Breast epithelium (tissue), 4 donors: ENCODE measurements around the gene VCL. TPM values are rescaled to one million over a fixed set of nuclear protein-coding genes. Genes with fewer than 3 reads are reported as not detected.
"Not testable (repeated sequence)": the region's sequence is repeated elsewhere in the genome, so short reads cannot be mapped to it uniquely, and the experiment has no call there.

Source experiments
- DNase-seq, 2 donors: peaks; one replicate each; pipeline ENCODE4 v3.0.0-alpha.2; 2019; ENCODE audit warnings: low spot score in 2 of 2
- H3K27ac ChIP-seq, 2 donors: fragments of 200-600 bp; sonication (generic) in 1 of 2; one replicate each; pipeline ENCODE4 v1.5.1; 2016 to 2019; ENCODE audit warnings: mild to moderate bottlenecking in 1 of 2
- H3K27me3 ChIP-seq, 2 donors: fragments of 200-600 bp; sonication (generic) in 1 of 2; one replicate each; pipeline versions ENCODE4 v1.5.1 to v1.6.0; 2017 to 2019; ENCODE audit warnings: control low read depth in 1 of 2, mild to moderate bottlenecking in 1 of 2
- H3K36me3 ChIP-seq: fragments of 200-600 bp; one replicate; pipeline ENCODE4 v1.5.1; 2019
- H3K4me1 ChIP-seq, 2 donors: fragments of 200-600 bp; sonication (generic); one replicate each; pipeline ENCODE4 v1.5.1; 2016 to 2019; ENCODE audit warnings: control low read depth in 1 of 2
- H3K4me3 ChIP-seq, 3 donors: fragments of 200-600 bp; sonication (generic); 1 replicate in 2 of 3; 2 replicates in 1 of 3; pipeline ENCODE4 v1.5.1; 2016 to 2019; ENCODE audit warnings: mild to moderate bottlenecking in 3 of 3, moderate library complexity in 2 of 3
- H3K9me3 ChIP-seq, 2 donors: fragments of 200-600 bp; sonication (generic) in 1 of 2; one replicate each; pipeline ENCODE4 v1.5.1; 2016 to 2019; ENCODE audit warnings: control low read depth in 1 of 2
- POLR2A ChIP-seq: fragments of 450-650 bp; IDR thresholded peaks from one replicate; pipeline ENCODE4 v1.6.1; 2016; ENCODE audit warnings: antibody characterized with exemption, mild to moderate bottlenecking, moderate library complexity
- POLR2AphosphoS5 ChIP-seq, 3 donors: sonication (generic); formaldehyde crosslinking; IDR thresholded peaks; one replicate each; pipeline ENCODE4 v1.6.1; 2017; ENCODE audit warnings: antibody characterized with exemption in 3 of 3
- intact Hi-C: fragments of 100-400 bp; cut with DNase I; formaldehyde crosslinking; loops from one replicate; pipeline ENCODE4 v1.15.1; 2023; ENCODE audit warnings: low total_unique reads
- total RNA-seq, 3 donors: library from RNA; depleted of rRNA; stranded (reverse); fragments of >200 nt; gene quantifications; one replicate each; pipeline ENCODE4 v1.1.0, GENCODE V29; 2016
- TF ChIP-seq, protein P1 (sequence below), 3 donors: fragments of 450-650 bp; IDR thresholded peaks; one replicate each; pipeline ENCODE4 v1.5.1; 2016 to 2017; ENCODE audit warnings: antibody characterized with exemption in 3 of 3, mild to moderate bottlenecking in 3 of 3, moderate library complexity in 3 of 3

VCL gene
- total RNA-seq, 3 donors from 2014 or later, result 73.1 to 95.0 (median 77.6) TPM

DNA sequence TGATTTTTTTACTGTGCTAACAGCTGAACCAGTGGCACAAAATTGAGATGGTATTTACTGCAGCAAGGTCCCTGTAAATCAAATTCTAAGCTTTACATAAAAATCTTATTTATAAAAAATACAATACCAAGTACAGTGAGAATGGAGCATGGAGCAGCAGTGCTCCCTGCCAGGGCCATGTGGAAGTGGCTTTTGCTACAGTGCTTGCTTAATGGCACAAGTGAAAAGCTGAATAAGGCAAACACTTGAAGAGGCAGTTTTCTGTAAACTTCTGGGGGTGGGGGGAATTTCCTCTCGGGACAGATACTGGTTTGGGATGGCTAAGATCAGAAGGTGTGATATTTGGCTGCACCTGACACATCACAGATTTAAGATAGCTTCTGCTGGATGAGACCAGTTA, 125.2 kb downstream of the VCL start:
- Histone ChIP-seq H3K4me3 (no peak overlapping the region), H3K27me3 (no peaks in the 10 kb centered on the region), H3K4me1 (no peaks in the 10 kb centered on the region), H3K36me3 (peaks cover 2% of the 10 kb centered on the region), H3K9me3 (no peaks in the 10 kb centered on the region), H3K27ac (no peak overlapping the region)
- TF ChIP-seq, protein P1, sequence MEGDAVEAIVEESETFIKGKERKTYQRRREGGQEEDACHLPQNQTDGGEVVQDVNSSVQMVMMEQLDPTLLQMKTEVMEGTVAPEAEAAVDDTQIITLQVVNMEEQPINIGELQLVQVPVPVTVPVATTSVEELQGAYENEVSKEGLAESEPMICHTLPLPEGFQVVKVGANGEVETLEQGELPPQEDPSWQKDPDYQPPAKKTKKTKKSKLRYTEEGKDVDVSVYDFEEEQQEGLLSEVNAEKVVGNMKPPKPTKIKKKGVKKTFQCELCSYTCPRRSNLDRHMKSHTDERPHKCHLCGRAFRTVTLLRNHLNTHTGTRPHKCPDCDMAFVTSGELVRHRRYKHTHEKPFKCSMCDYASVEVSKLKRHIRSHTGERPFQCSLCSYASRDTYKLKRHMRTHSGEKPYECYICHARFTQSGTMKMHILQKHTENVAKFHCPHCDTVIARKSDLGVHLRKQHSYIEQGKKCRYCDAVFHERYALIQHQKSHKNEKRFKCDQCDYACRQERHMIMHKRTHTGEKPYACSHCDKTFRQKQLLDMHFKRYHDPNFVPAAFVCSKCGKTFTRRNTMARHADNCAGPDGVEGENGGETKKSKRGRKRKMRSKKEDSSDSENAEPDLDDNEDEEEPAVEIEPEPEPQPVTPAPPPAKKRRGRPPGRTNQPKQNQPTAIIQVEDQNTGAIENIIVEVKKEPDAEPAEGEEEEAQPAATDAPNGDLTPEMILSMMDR (IDR thresholded peaks at IDR 0.05), result no peak
- TF ChIP-seq POLR2AphosphoS5 (IDR thresholded peaks at IDR 0.05), result no peak
- TF ChIP-seq POLR2A, result no peak
- DNase-seq, result no peak
- intact Hi-C loops, result no loop called here

DNA sequence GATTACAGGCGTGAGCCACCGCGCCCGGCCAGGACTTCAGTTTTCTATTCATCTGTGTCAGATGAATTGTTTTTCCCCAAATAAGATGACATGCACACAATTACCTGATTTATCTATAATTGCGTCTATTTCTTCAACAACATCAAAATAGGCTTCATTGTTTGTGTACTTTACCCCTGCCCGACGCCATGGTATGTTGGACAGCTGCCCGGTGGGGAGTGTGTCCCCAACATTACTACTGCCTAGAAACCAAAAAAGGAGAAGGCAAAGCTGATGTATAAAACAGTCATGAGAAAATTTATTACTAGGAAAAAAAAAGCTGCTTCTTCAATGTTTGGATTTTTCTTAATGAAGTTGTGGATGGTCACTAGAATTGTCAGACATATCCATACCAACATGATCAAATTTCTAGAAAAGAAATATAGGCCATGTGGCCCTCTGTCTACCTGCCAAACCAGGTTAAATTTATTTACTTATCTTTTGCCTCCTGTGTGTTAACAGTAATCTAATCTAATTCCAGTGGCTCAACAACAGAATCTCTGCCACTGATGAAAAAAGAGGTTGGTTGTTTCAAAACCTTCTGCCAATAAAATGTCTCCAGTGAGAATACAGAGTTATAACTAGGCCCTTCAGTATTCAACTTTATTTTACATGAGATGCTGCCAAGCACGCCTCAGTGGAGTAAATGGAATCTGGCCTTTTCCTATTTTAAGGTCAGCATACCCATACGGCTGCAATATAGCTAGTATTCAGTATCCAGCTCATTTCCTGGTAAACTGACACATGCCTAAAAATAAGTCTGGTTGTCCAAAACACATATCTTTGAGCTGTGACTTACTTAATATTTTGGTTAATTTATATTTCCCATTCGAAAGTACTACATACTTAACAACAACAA, 136.3 kb downstream of the VCL start:
- H3K9me3 ChIP-seq, result no peaks in the 10 kb centered on the region
- intact Hi-C loops, result no loop called here
- no peaks in the 10 kb centered on the region for H3K4me1 ChIP-seq
- H3K36me3 ChIP-seq, result no peaks in the 10 kb centered on the region
- TF ChIP-seq POLR2A, result no peak
- TF ChIP-seq POLR2AphosphoS5 (IDR thresholded peaks at IDR 0.05), result no peak
- TF ChIP-seq, protein P1 (IDR thresholded peaks at IDR 0.05), result no peak
- no peak overlapping the region for H3K4me3 ChIP-seq
- H3K27ac ChIP-seq, result no peak overlapping the region
- H3K27me3 ChIP-seq, result no peaks in the 10 kb centered on the region
- no peak for DNase-seq

DNA sequence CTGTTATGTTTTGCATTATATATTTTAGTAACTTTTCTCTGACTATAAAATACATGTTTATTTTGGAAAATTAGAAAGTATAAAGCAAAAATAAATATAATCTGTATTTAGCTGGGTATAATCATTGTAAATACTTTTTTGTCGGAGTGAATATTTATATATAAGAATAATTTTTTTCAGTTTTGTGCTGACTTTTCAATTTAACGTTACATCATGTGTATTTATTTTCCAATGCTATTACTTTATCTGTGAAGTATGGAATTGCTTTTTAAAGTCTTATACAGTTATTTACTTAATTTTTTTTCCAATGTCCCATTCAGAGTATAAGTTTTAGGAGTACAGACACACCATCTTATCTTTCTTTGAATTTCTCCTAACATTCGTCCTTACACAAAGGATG, 137.5 kb downstream of the VCL start:
- Histone ChIP-seq H3K9me3 (no peaks in the 10 kb centered on the region), H3K4me1 (no peaks in the 10 kb centered on the region), H3K36me3 (no peaks in the 10 kb centered on the region), H3K4me3 (no peak overlapping the region), H3K27me3 (no peaks in the 10 kb centered on the region), H3K27ac (no peak overlapping the region)
- no peak for DNase-seq
- intact Hi-C loops, result no loop called here
- TF ChIP-seq, protein P1 (IDR thresholded peaks at IDR 0.05), result no peak
- no peak for TF ChIP-seq POLR2A
- TF ChIP-seq POLR2AphosphoS5 (IDR thresholded peaks at IDR 0.05), result no peak

DNA sequence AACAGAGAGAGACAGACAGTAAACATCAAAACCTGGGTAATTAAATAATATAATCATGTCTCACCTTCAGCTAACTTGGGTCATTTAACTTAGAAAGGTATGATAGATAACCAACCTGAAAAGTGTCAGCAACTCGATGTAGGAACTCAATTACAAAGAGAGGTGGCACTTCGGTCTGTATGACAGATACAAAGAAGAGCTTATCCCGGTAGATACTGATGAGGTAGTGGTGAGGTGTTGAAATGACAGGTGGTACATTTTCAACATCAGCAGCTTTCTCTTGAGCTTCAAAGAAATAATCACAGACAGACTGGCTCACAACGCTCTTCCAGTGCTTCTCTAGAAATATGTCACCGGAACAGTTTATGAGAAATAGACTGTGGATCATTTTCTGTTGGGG, 140.1 kb downstream of the VCL start:
- H3K4me1 ChIP-seq, result no peaks in the 10 kb centered on the region
- H3K27me3 ChIP-seq, result no peaks in the 10 kb centered on the region
- intact Hi-C loops, result no loop called here
- no peak for DNase-seq
- H3K27ac ChIP-seq, result no peak overlapping the region
- H3K9me3 ChIP-seq, result no peaks in the 10 kb centered on the region
- H3K4me3 ChIP-seq, result no peak overlapping the region
- H3K36me3 ChIP-seq, result no peaks in the 10 kb centered on the region
- TF ChIP-seq, protein P1 (IDR thresholded peaks at IDR 0.05), result no peak
- TF ChIP-seq POLR2A, result no peak
- no peak for TF ChIP-seq POLR2AphosphoS5 (IDR thresholded peaks at IDR 0.05)

DNA sequence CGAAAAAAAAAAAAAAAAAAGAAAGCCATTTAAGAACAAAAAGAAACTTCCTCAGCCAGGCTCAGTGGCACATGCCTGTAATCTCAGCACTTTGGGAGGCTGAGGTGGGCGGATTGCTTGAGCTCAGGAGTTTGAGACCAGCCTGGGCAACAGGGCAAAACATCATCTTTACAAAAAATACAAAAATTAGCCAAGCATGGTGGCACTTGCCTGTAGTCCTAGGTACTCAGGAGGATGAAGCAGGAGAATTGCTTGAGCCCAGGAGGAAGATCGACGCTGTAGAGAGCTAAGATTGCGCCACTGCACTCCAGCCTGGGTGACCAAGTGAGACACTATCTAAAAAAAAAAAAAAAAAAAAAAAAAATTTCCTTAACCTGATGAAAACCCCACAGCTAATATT, 140.7 kb downstream of the VCL start:
- H3K4me3 ChIP-seq, H3K27ac ChIP-seq, H3K36me3 ChIP-seq, DNase-seq, intact Hi-C loops, H3K4me1 ChIP-seq, H3K27me3 ChIP-seq, H3K9me3 ChIP-seq: not testable (repeated sequence)
